Activated CD8-positive, alpha-beta T cell treated with anti-CD3 and anti-CD28 coated beads for 36 hours (primary cell): ENCODE data around the gene LRBA. TPM values are rescaled to one million over a fixed set of nuclear protein-coding genes. Genes with fewer than 3 reads are reported as not detected.

Experiments used
- ATAC-seq: fragments of 200-7000 bp; cut with Tn5 transposase; one replicate; pipeline ENCODE4 v1.10.0; 2021; ENCODE audit warnings: mild to moderate bottlenecking, moderate library complexity
- CTCF ChIA-PET: fragments of 350-600 bp; sonication (Branson Sonifier 250); formaldehyde crosslinking; loops from one replicate; lab custom pipeline; 2021; ENCODE audit warnings: antibody characterized with exemption; lab: Charles Lee
- POLR2A ChIA-PET: fragments of 350-600 bp; sonication (Branson Sonifier 250); formaldehyde crosslinking; loops from one replicate; lab custom pipeline; 2021; ENCODE audit warnings: antibody characterized with exemption; lab: Charles Lee
- DNase-seq: peaks from one replicate; pipeline ENCODE4 v3.0.0-alpha.2; 2020
- H3K27ac Mint-ChIP-seq: one replicate; pipeline ENCODE4 v1.8.0; 2021; ENCODE audit warnings: mild to moderate bottlenecking, mixed read lengths
- H3K27me3 Mint-ChIP-seq: one replicate; pipeline ENCODE4 v1.8.0; 2021; ENCODE audit warnings: mixed read lengths
- H3K36me3 Mint-ChIP-seq: one replicate; pipeline ENCODE4 v1.8.0; 2021; ENCODE audit warnings: low read depth, mixed read lengths
- H3K4me1 Mint-ChIP-seq: one replicate; pipeline ENCODE4 v1.8.0; 2021; ENCODE audit warnings: low read depth, mixed read lengths
- H3K4me3 Mint-ChIP-seq: one replicate; pipeline ENCODE4 v1.8.0; 2021; ENCODE audit warnings: mild to moderate bottlenecking, moderate library complexity, mixed read lengths
- H3K9me3 Mint-ChIP-seq: one replicate; pipeline ENCODE4 v1.8.0; 2021; ENCODE audit warnings: mixed read lengths
- CTCF ChIP-seq: fragments of 200-600 bp; IDR thresholded peaks from one replicate; pipeline ENCODE4 v1.8.0; 2022; ENCODE audit warnings: antibody characterized with exemption, mild to moderate bottlenecking
- intact Hi-C: fragments of 100-400 bp; cut with micrococcal nuclease; formaldehyde crosslinking; loops from one replicate; pipeline ENCODE4 v1.10.0; 2022
- total RNA-seq, 2 experiments: library from RNA; stranded (reverse); gene quantifications; one replicate each; pipeline ENCODE4 v1.2.3, GENCODE V29; 2021

LRBA gene
- total RNA-seq, 2 experiments from 2014 or later, result 48.1 to 52.5 TPM

GRCh38 chr4:150948074-150948473 is 67.0 kb downstream of the LRBA start:
- Mint-ChIP-seq H3K36me3 (peaks cover 8% of the 10 kb centered on the region), H3K4me3 (no peak overlapping the region), H3K4me1 (peaks cover 61% of the 10 kb centered on the region), H3K27me3 (no peaks in the 10 kb centered on the region), H3K9me3 (no peaks in the 10 kb centered on the region), H3K27ac (no peak overlapping the region)
- CTCF ChIA-PET, result interaction anchor here (1.2 kb wide), 1 partner anchor 13 kb away, joined by 3 read pairs; no protein-coding TSS in a partner anchor
- TF ChIP-seq CTCF, result no peak
- ATAC-seq (no peak), DNase-seq (no peak)
- POLR2A ChIA-PET, result interaction anchor here (1.6 kb wide), 1 partner anchor 13 kb away, joined by 4 read pairs; no protein-coding TSS in a partner anchor
- intact Hi-C loops, result no loop called here

GRCh38 chr4:150944660-150945059 is 70.4 kb downstream of the LRBA start:
- H3K4me3 Mint-ChIP-seq, result no peak overlapping the region
- DNase-seq (no peak), ATAC-seq (no peak)
- peaks cover 51% of the 10 kb centered on the region for H3K4me1 Mint-ChIP-seq
- CTCF ChIA-PET, result interaction anchor here (1.2 to 1.8 kb wide), 2 partner anchors 16 kb away, joined by 5 to 6 read pairs; no protein-coding TSS in a partner anchor
- TF ChIP-seq CTCF, result no peak
- H3K36me3 Mint-ChIP-seq, result peaks cover 5% of the 10 kb centered on the region
- intact Hi-C loops, result no loop called here
- no peaks in the 10 kb centered on the region for H3K9me3 Mint-ChIP-seq
- no peak overlapping the region for H3K27ac Mint-ChIP-seq
- H3K27me3 Mint-ChIP-seq, result no peaks in the 10 kb centered on the region
- POLR2A ChIA-PET, result interaction anchor here (1.1 kb wide), 1 partner anchor 71 kb away, joined by 4 read pairs; the partner anchor contains the start of gene LRBA

- peaks cover 3% of the 10 kb centered on the region for H3K36me3 Mint-ChIP-seq
Observed at GRCh38 chr4:150943818-150944217, 71.3 kb downstream of the LRBA start.

GRCh38 chr4:150943126-150943525 is 72.0 kb downstream of the LRBA start:
- POLR2A ChIA-PET, result no interaction called here
- TF ChIP-seq CTCF, result no peak
- Mint-ChIP-seq H3K4me3 (no peak overlapping the region), H3K27me3 (no peaks in the 10 kb centered on the region), H3K36me3 (peaks cover 3% of the 10 kb centered on the region), H3K4me1 (peaks cover 62% of the 10 kb centered on the region), H3K9me3 (no peaks in the 10 kb centered on the region), H3K27ac (no peak overlapping the region)
- intact Hi-C loops, result no loop called here
- DNase-seq (no peak), ATAC-seq (no peak)
- CTCF ChIA-PET, result interaction anchor here (1.0 to 1.7 kb wide), 3 partner anchors 12 to 37 kb away, joined by 3 to 5 read pairs (median 4); no protein-coding TSS in a partner anchor

More at GRCh38 chr4:150943818-150944217, 71.3 kb downstream of the LRBA start:
- Mint-ChIP-seq H3K9me3 (no peaks in the 10 kb centered on the region), H3K4me3 (no peak overlapping the region), H3K27ac (peak overlapping the region; percentile 29), H3K4me1 (peaks cover 58% of the 10 kb centered on the region), H3K27me3 (no peaks in the 10 kb centered on the region)
- intact Hi-C loops, result no loop called here
- ATAC-seq (peak; percentile 45), DNase-seq (peak; percentile 20)
- no peak for TF ChIP-seq CTCF
- CTCF ChIA-PET, result interaction anchor here (0.6 to 1.7 kb wide), 4 partner anchors 13 to 38 kb away, joined by 3 to 5 read pairs (median 4); no protein-coding TSS in a partner anchor
- POLR2A ChIA-PET, result interaction anchor here (1.1 kb wide), 1 partner anchor 72 kb away, joined by 4 read pairs; the partner anchor contains the start of gene LRBA

GRCh38 chr4:150942539-150942938 is 72.5 kb downstream of the LRBA start:
- intact Hi-C loops, result no loop called here
- no peaks in the 10 kb centered on the region for H3K27me3 Mint-ChIP-seq
- H3K4me3 Mint-ChIP-seq, result no peak overlapping the region
- H3K4me1 Mint-ChIP-seq, result peaks cover 58% of the 10 kb centered on the region
- no peak for DNase-seq
- ChIA-PET CTCF (interaction anchor here (1.7 kb wide), 1 partner anchor 12 kb away, joined by 4 read pairs; no protein-coding TSS in a partner anchor), POLR2A (no interaction called here)
- no peak overlapping the region for H3K27ac Mint-ChIP-seq
- H3K9me3 Mint-ChIP-seq, result no peaks in the 10 kb centered on the region
- no peak for ATAC-seq
- no peak for TF ChIP-seq CTCF
- peaks cover 3% of the 10 kb centered on the region for H3K36me3 Mint-ChIP-seq
